ENCODE results near the gene LCE1E. TPM values are rescaled to one million over a fixed set of nuclear protein-coding genes. Genes with fewer than 3 reads are reported as not detected.
A peak's percentile ranks its signal among the peaks of the same experiment; 100 is the strongest.

The LCE1E gene
- total RNA-seq, 1 donor from 2014 or later, result not detected

GRCh38 chr1:152756872-152757271 is 29.2 kb upstream of the LCE1E start:
- H3K27ac ChIP-seq, result no peak overlapping the region
- H3K4me1 ChIP-seq, result no peaks in the 10 kb centered on the region
- H3K9me3 ChIP-seq, result no peaks in the 10 kb centered on the region
- H3K27me3 ChIP-seq (ENCODE audit: low read depth), result peaks cover 8% of the 10 kb centered on the region
- no peak for DNase-seq
- no peak overlapping the region for H3K4me3 ChIP-seq
- intact Hi-C loops (cut with DNase I), result no loop called here
- TF ChIP-seq CTCF (IDR thresholded peaks at IDR 0.05), result no peak
- no peaks in the 10 kb centered on the region for H3K36me3 ChIP-seq
- ATAC-seq, result no peak

- no peaks in the 10 kb centered on the region for H3K4me1 ChIP-seq
- intact Hi-C loops (cut with DNase I), result no loop called here
- no peak for TF ChIP-seq CTCF (IDR thresholded peaks at IDR 0.05)
- no peak within 1 kb of the TSS for H3K4me3 ChIP-seq
- no peaks in the 10 kb centered on the region for H3K36me3 ChIP-seq
- no peak within 1 kb of the TSS for H3K27ac ChIP-seq
- ATAC-seq (no peak), DNase-seq (no peak)
- peaks cover 8% of the 10 kb centered on the region for H3K27me3 ChIP-seq (ENCODE audit: low read depth)
- no peaks in the 10 kb centered on the region for H3K9me3 ChIP-seq
Observed at GRCh38 chr1:152757747-152758146, 28.3 kb upstream of the LCE1E start, which contains the start of gene KPRP. Gene KPRP (plus strand): TSS chr1:152758025. CDS start chr1:152759589, 1,564 bp downstream.

GRCh38 chr1:152758636-152759035 is 27.4 kb upstream of the LCE1E start:
- Histone ChIP-seq H3K4me1 (no peaks in the 10 kb centered on the region), H3K9me3 (no peaks in the 10 kb centered on the region), H3K27ac (no peak overlapping the region), H3K36me3 (no peaks in the 10 kb centered on the region), H3K4me3 (no peak overlapping the region), H3K27me3 (ENCODE audit: low read depth) (peaks cover 8% of the 10 kb centered on the region)
- TF ChIP-seq CTCF (IDR thresholded peaks at IDR 0.05), result no peak
- no peak for ATAC-seq
- intact Hi-C loops (cut with DNase I), result no loop called here
- DNase-seq, result no peak

- TF ChIP-seq CTCF (IDR thresholded peaks at IDR 0.05), result no peak
- Histone ChIP-seq H3K9me3 (no peaks in the 10 kb centered on the region), H3K27ac (no peak overlapping the region), H3K4me3 (no peak overlapping the region), H3K36me3 (no peaks in the 10 kb centered on the region), H3K4me1 (no peaks in the 10 kb centered on the region), H3K27me3 (ENCODE audit: low read depth) (peaks cover 8% of the 10 kb centered on the region)
- ATAC-seq (no peak), DNase-seq (no peak)
- intact Hi-C loops (cut with DNase I), result no loop called here
Observed at GRCh38 chr1:152759453-152760173, 26.4 kb upstream of the LCE1E start.

GRCh38 chr1:152760551-152761190 is 25.4 kb upstream of the LCE1E start:
- DNase-seq (no peak), ATAC-seq (peak in 1 of 2 donors; percentile 36)
- Histone ChIP-seq H3K4me3 (no peak overlapping the region), H3K36me3 (no peaks in the 10 kb centered on the region), H3K4me1 (no peaks in the 10 kb centered on the region), H3K27me3 (ENCODE audit: low read depth) (peaks cover 8% of the 10 kb centered on the region), H3K9me3 (no peaks in the 10 kb centered on the region), H3K27ac (no peak overlapping the region)
- no peak for TF ChIP-seq CTCF (IDR thresholded peaks at IDR 0.05)
- intact Hi-C loops (cut with DNase I), result no loop called here

All from lower lobe of right lung (tissue), 2 donors.